ENCODE data around the gene LRTM2. TPM values are rescaled to one million over a fixed set of nuclear protein-coding genes. Genes with fewer than 3 reads are reported as not detected.

The LRTM2 gene
- total RNA-seq, 3 donors from 2014 or later: not detected

DNA sequence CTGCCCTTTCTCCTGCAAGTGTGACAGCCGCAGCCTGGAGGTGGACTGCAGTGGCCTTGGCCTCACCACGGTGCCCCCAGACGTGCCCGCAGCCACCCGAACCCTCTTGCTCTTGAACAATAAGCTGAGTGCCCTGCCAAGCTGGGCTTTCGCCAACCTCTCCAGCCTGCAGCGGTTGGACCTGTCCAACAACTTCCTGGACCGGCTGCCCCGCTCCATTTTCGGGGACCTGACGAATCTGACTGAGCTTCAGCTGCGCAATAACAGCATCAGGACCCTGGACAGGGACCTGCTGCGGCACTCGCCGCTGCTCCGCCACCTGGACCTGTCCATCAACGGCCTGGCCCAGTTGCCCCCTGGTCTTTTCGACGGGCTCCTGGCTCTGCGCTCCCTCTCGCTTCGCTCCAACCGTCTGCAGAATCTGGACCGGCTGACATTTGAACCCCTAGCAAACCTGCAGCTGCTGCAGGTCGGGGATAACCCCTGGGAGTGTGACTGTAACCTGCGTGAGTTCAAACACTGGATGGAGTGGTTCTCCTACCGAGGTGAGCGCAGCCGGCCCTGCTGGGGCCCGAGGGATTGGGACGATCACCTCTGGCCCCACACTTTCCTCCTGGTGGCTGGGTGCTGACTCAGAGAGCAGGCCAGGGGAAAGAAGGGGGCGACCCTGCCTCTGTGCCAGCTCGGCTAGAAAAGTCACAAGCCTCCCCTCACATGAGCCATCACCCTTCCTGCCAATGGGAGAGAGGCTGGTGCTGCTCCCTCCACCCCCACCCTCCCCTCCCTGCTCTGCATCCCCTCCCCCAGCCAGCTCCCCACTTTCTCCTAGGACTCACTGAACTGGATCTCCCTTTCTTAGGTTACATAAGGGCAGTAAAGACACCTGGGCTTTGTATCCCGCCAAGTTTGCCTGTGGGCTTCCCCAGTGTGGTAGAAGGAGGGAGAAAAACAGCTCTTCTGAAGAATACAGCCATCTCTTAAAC is 10.9 kb downstream of the LRTM2 start:
- peak; percentile 80 to 94 for DNase-seq (ENCODE audit: low spot score in 2 of 2)
- no peaks in the 10 kb centered on the region for H3K9me3 ChIP-seq
- H3K36me3 ChIP-seq: no peaks in the 10 kb centered on the region
- peaks cover 0 to 40% of the 10 kb centered on the region in 2 donors for H3K27me3 ChIP-seq
- no peak overlapping the region for H3K4me3 ChIP-seq
- TF ChIP-seq POLR2A (IDR thresholded peaks at IDR 0.05): no peak
- TF ChIP-seq, protein P1, sequence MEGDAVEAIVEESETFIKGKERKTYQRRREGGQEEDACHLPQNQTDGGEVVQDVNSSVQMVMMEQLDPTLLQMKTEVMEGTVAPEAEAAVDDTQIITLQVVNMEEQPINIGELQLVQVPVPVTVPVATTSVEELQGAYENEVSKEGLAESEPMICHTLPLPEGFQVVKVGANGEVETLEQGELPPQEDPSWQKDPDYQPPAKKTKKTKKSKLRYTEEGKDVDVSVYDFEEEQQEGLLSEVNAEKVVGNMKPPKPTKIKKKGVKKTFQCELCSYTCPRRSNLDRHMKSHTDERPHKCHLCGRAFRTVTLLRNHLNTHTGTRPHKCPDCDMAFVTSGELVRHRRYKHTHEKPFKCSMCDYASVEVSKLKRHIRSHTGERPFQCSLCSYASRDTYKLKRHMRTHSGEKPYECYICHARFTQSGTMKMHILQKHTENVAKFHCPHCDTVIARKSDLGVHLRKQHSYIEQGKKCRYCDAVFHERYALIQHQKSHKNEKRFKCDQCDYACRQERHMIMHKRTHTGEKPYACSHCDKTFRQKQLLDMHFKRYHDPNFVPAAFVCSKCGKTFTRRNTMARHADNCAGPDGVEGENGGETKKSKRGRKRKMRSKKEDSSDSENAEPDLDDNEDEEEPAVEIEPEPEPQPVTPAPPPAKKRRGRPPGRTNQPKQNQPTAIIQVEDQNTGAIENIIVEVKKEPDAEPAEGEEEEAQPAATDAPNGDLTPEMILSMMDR (IDR thresholded peaks at IDR 0.05): no peak
- intact Hi-C loops (cut with DNase I; ENCODE audit: low total_unique reads): no loop called here
- peaks cover 0 to 4% of the 10 kb centered on the region in 2 donors for H3K4me1 ChIP-seq
- no peak overlapping the region for H3K27ac ChIP-seq

- Histone ChIP-seq H3K4me1 (peaks cover 0 to 4% of the 10 kb centered on the region in 2 donors), H3K36me3 (no peaks in the 10 kb centered on the region), H3K27ac (no peak overlapping the region), H3K9me3 (no peaks in the 10 kb centered on the region), H3K4me3 (no peak overlapping the region), H3K27me3 (peaks cover 0 to 27% of the 10 kb centered on the region in 2 donors)
- intact Hi-C loops (cut with DNase I; ENCODE audit: low total_unique reads): no loop called here
- no peak for DNase-seq (ENCODE audit: low spot score in 2 of 2)
- TF ChIP-seq, protein P1 (IDR thresholded peaks at IDR 0.05): no peak
- TF ChIP-seq POLR2AphosphoS5 (IDR thresholded peaks at IDR 0.05) (no peak), POLR2A (IDR thresholded peaks at IDR 0.05) (no peak)
Observed at GRCh38 chr12:1832801-1833595, 12.6 kb downstream of the LRTM2 start.

- peaks cover 0 to 4% of the 10 kb centered on the region in 2 donors for H3K4me1 ChIP-seq
- TF ChIP-seq, protein P1 (IDR thresholded peaks at IDR 0.05): no peak
- intact Hi-C loops (cut with DNase I; ENCODE audit: low total_unique reads): no loop called here
- H3K9me3 ChIP-seq: no peaks in the 10 kb centered on the region
- H3K27me3 ChIP-seq: peaks cover 0 to 21% of the 10 kb centered on the region in 2 donors
- H3K27ac ChIP-seq: no peak overlapping the region
- H3K36me3 ChIP-seq: no peaks in the 10 kb centered on the region
- H3K4me3 ChIP-seq: no peak overlapping the region
- DNase-seq (ENCODE audit: low spot score in 2 of 2): no peak
Observed at GRCh38 chr12:1833596-1834028, 13.2 kb downstream of the LRTM2 start.

- peaks cover 0 to 19% of the 10 kb centered on the region in 2 donors for H3K27me3 ChIP-seq
- intact Hi-C loops (cut with DNase I; ENCODE audit: low total_unique reads): no loop called here
- TF ChIP-seq, protein P1 (IDR thresholded peaks at IDR 0.05): no peak
- TF ChIP-seq POLR2AphosphoS5 (IDR thresholded peaks at IDR 0.05) (no peak), POLR2A (IDR thresholded peaks at IDR 0.05) (no peak)
- DNase-seq (ENCODE audit: low spot score in 2 of 2): no peak
- H3K9me3 ChIP-seq: no peaks in the 10 kb centered on the region
- no peaks in the 10 kb centered on the region for H3K36me3 ChIP-seq
- H3K4me1 ChIP-seq: peaks cover 0 to 4% of the 10 kb centered on the region in 2 donors
- H3K4me3 ChIP-seq: no peak overlapping the region
- H3K27ac ChIP-seq: no peak overlapping the region
Observed at GRCh38 chr12:1834186-1834925, 14.0 kb downstream of the LRTM2 start.
